Stimulated activated CD8-positive, alpha-beta memory T cell treated with anti-CD3 and anti-CD28 coated beads, Interleukin-7, amount 100 ng/mL, for 1 hour (primary cell): ENCODE data around the gene ATP5ME.

Experiments used
- DNase-seq, 2 donors: peaks; one replicate each; pipeline ENCODE4 v3.0.0-alpha.2; 2020; ENCODE audit warnings: low read depth in 2 of 2

The ATP5ME gene

DNA sequence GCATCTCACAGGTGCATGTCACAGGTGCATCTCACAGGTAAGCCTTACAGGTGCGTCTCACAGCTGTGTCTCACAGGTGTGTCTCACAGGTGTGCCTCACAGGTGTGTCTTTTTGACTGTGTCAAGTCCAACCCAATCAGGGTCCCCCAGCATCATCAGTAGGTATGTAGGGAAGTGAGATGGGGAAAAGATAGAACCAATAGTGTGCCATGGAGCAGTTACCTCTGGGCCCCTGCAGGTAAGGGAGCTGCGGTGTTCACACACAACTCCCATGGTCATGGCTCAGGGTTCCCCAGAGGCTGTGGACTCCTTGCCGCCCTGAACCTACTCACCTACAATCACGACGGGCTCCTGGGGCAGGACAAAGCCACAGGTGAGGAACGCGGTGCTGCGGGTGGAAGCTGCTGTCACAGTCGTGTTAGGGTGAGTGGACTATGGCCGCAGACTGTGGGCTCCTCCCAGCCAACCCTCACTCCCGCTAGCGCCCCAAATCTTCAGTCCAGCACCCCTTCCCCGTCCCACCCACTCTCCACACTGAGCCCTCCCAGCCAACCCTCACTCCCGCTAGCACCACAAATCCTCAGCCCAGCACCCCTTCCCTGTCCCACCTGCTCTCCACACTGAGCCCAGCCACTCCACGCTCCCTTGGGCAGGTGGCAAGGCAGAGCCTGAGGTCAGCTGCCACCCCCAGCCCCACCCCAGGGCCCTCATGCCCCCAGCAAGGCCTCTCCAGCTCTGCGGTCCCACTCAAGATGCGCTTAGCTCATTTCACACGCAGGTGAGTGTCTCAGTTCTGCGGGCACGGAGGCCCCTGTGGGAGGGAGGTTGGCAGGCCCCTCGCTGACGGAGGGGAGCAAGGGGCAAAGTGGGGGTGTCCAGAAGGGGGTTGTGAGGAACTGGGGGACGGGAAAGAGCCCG is 50.8 kb downstream of the ATP5ME start:
- no peak for DNase-seq
